COLO829 (cell line): Measurements from ENCODE around the gene LRFN5.
"Not testable (repeated sequence)": the region's sequence is repeated elsewhere in the genome, so short reads cannot be mapped to it uniquely, and the experiment has no call there.

Experiments used
- DNase-seq: peaks from one replicate; pipeline ENCODE4 v3.0.0; 2012; ENCODE audit warnings: low spot score

The LRFN5 gene

DNA sequence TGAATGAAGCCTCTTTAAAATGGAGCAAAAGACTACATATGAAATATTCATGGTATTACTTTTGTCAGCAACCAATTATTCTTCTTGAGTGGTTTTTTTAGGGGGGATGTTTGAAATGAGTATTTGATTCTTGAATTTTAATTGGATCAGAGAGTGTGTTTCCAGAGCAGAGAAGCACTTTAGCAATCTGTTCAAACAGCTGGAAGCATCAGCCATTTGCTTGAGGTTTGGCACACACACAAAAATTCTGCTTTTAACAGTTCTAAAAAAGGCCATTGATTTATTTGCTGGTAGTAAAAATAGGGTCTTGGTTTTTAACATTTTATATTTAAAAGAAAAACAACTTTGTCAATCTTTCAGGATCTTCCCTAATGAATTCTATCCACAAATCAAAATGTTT lies 292.7 kb downstream of the LRFN5 start:
- no peak for DNase-seq

GRCh38 chr14:41900644-41901043 lies 294.0 kb downstream of the LRFN5 start:
- DNase-seq: no peak

- DNase-seq: no peak
Measured at GRCh38 chr14:41901089-41901488, 294.4 kb downstream of the LRFN5 start.

GRCh38 chr14:41905394-41905964 lies 298.8 kb downstream of the LRFN5 start:
- no peak for DNase-seq

- DNase-seq: not testable (repeated sequence)
Measured at GRCh38 chr14:41911155-41911554, 304.5 kb downstream of the LRFN5 start.

GRCh38 chr14:41913398-41913797 lies 306.7 kb downstream of the LRFN5 start:
- DNase-seq: no peak

DNA sequence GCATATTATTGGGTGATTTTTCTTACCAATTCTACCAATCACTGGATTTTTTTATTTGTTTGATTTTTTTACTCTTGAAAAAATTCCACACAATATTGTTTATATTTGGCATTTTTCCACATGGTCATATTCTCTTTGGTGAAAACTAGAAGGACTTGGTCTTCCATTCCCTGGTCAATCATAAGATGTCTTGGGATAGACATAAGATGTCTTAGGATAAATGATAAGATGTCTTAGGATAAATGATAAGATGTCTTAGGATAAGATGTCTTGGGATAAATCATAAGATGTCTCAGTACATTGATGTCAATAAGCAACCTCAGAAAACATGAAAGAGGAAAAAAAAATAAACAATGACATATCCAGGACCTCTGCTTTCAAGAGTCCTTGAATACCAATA lies 309.1 kb downstream of the LRFN5 start:
- DNase-seq: no peak

DNA sequence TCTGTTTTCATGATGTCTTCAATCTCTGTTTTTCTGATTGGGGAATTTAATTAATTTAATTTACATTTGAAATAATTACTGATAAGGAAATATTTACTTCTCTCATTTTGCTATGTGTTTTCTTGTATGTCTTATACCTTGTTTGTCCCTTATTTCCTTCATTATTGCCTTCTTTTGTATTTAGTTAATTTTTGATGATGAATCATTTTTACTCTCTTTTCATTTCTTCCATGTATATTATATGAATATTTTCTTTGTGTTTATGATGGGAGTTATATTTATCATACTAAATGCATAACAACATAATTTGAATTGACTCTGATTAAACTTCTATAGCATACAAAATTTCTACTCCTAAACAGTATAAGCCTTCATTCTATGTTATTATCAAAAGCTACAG lies 309.6 kb downstream of the LRFN5 start:
- DNase-seq: no peak

- peak; percentile 1 for DNase-seq
Measured at GRCh38 chr14:41925409-41925808, 318.7 kb downstream of the LRFN5 start.

- DNase-seq: no peak
Measured at GRCh38 chr14:41950428-41951151, 343.9 kb downstream of the LRFN5 start.
